ENCODE measurements around the gene EFHC2. TPM values are rescaled to one million over a fixed set of nuclear protein-coding genes. Genes with fewer than 3 reads are reported as not detected.

Gene EFHC2
- total RNA-seq, 1 experiment from 2014 or later: 0.28 TPM

GRCh38 chrX:44352758-44353157 is 9.3 kb upstream of the EFHC2 start:
- POLR2A ChIA-PET: no interaction called here
- DNase-seq (ENCODE audit: low read depth, low spot score) (no peak), ATAC-seq (no peak)
- BruUV-seq (replicated peaks): no TSS peak
- Histone ChIP-seq H3K9me3 (ENCODE audit: control insufficient read depth, insufficient read depth, low read depth, low read length) (no peaks in the 10 kb centered on the region), H3K4me3 (ENCODE audit: low read depth in 2 of 2, low read length in 2 of 2) (no peak overlapping the region), H3K4me1 (ENCODE audit: control insufficient read depth, insufficient read depth, low read length) (no peaks in the 10 kb centered on the region), H3K27me3 (ENCODE audit: control insufficient read depth, insufficient read depth, low read length) (no peaks in the 10 kb centered on the region), H3K27ac (ENCODE audit: low read length) (no peak overlapping the region), H3K36me3 (ENCODE audit: control insufficient read depth, insufficient read depth, low read length) (no peaks in the 10 kb centered on the region)
- intact Hi-C loops (cut with micrococcal nuclease; ENCODE audit: unreplicated experiment): no loop called here
- CTCF ChIA-PET: no interaction called here
- TF ChIP-seq TCF7L2 (IDR thresholded peaks at IDR 0.05; ENCODE audit: low read depth, low read length) (no peak), REST (IDR thresholded peaks at IDR 0.05; ENCODE audit: insufficient read depth in 1 of 2, low read depth in 2 of 2, low read length in 1 of 2) (no peak), SIN3A (IDR thresholded peaks at IDR 0.05; ENCODE audit: borderline replicate concordance, insufficient read depth, low read depth, low read length) (no peak), POLR2AphosphoS5 (IDR thresholded peaks at IDR 0.05; ENCODE audit: low read depth, low read length) (no peak), CTCF (IDR thresholded peaks at IDR 0.05) (no peak)
- in situ Hi-C loops (cut with HindIII; ENCODE audit: low pct_unique_long_range_greater_than_20kb, low sequenced_read_pairs): no loop called here

GRCh38 chrX:44349561-44349960 is 6.1 kb upstream of the EFHC2 start:
- no peak overlapping the region for H3K4me3 ChIP-seq (ENCODE audit: low read depth in 2 of 2, low read length in 2 of 2)
- POLR2A ChIA-PET: no interaction called here
- H3K27ac ChIP-seq (ENCODE audit: low read length): no peak overlapping the region
- H3K27me3 ChIP-seq (ENCODE audit: control insufficient read depth, insufficient read depth, low read length): no peaks in the 10 kb centered on the region
- ATAC-seq: no peak
- intact Hi-C loops (cut with micrococcal nuclease; ENCODE audit: unreplicated experiment): no loop called here
- in situ Hi-C loops (cut with HindIII; ENCODE audit: low pct_unique_long_range_greater_than_20kb, low sequenced_read_pairs): no loop called here
- H3K4me1 ChIP-seq (ENCODE audit: control insufficient read depth, insufficient read depth, low read length): peaks cover under 1% of the 10 kb centered on the region; the same call in 1 of the 2 replicates
- no peak for DNase-seq (ENCODE audit: low read depth, low spot score)
- CTCF ChIA-PET: no interaction called here
- no peaks in the 10 kb centered on the region for H3K9me3 ChIP-seq (ENCODE audit: control insufficient read depth, insufficient read depth, low read depth, low read length)
- no peaks in the 10 kb centered on the region for H3K36me3 ChIP-seq (ENCODE audit: control insufficient read depth, insufficient read depth, low read length)
- BruUV-seq (replicated peaks): no TSS peak
- TF ChIP-seq TCF7L2 (IDR thresholded peaks at IDR 0.05; ENCODE audit: low read depth, low read length): no peak
- no peak for TF ChIP-seq REST (IDR thresholded peaks at IDR 0.05; ENCODE audit: insufficient read depth in 1 of 2, low read depth in 2 of 2, low read length in 1 of 2)
- TF ChIP-seq CTCF (IDR thresholded peaks at IDR 0.05): no peak
- TF ChIP-seq POLR2AphosphoS5 (IDR thresholded peaks at IDR 0.05; ENCODE audit: low read depth, low read length): no peak
- TF ChIP-seq SIN3A (IDR thresholded peaks at IDR 0.05; ENCODE audit: borderline replicate concordance, insufficient read depth, low read depth, low read length): no peak
